ENCODE results near the gene GSN. TPM values are rescaled to one million over a fixed set of nuclear protein-coding genes. Genes with fewer than 3 reads are reported as not detected.
A peak's percentile ranks its signal among the peaks of the same experiment; 100 is the strongest.

GSN gene
- total and polyA plus RNA-seq, 5 donors from 2014 or later = 2.7 to 12.1 (median 5.2) TPM

DNA sequence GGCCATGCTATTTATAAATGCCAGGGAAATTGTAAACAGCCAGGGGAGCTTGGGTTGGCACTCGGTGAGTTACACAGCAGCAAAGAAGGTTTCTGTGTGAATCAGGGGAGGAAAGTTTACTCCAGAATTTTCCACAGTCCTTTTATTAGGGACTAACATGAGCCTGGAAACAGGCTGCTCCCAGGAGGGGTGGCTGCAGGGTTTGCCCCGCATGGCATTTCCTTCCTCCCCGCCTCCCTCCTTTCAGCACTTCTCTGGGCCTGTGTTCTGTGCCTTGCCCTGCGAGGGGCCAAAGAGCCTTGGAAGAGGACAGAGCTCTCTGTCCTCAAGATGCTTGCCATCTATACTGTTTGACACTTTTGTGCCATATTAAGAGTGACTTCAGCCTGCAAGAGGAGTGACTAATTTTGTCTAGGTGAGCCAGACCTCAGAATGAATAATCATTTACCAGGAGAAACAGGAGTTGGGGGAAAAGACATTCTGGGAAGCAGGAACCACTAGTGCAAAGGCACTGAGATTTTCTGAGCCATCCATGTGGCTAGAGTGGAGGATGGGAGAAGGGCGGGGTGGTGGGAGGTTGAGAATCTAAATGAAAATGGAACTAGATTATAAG, 1.8 kb downstream of the GSN start:
- peaks cover 0 to 16% (median 5%) of the 10 kb centered on the region in 4 donors for H3K4me1 Mint-ChIP-seq
- H3K27ac Mint-ChIP-seq = no peak overlapping the region
- Histone ChIP-seq H3K27ac (ENCODE audit: insufficient read depth, low read length, poor library complexity, severe bottlenecking) (no peak overlapping the region), H3K36me3 (ENCODE audit: control insufficient read depth, insufficient read depth, low read length) (no peaks in the 10 kb centered on the region), H3K4me1 (ENCODE audit: control insufficient read depth, insufficient read depth, low read length, poor library complexity, severe bottlenecking) (peaks cover 12% of the 10 kb centered on the region), H3K27me3 (ENCODE audit: control insufficient read depth, insufficient read depth, low read length) (peaks cover 2% of the 10 kb centered on the region), H3K9me3 (ENCODE audit: control insufficient read depth in 2 of 2, low read length in 2 of 2) (no peaks in the 10 kb centered on the region), H3K4me3 (ENCODE audit: low read depth, low read length) (no peak overlapping the region)
- ATAC-seq (ENCODE audit: low read depth in 2 of 2) = no peak
- peak overlapping the region in 3 of 4 donors; percentile 37 to 84 (median 82) for H3K4me3 Mint-ChIP-seq
- H3K36me3 Mint-ChIP-seq = peaks cover 6% of the 10 kb centered on the region
- no peak for DNase-seq
- peaks cover 14% of the 10 kb centered on the region for H3K27me3 Mint-ChIP-seq
- peaks cover 0 to 2% (median 0%) of the 10 kb centered on the region in 7 donors for H3K9me3 Mint-ChIP-seq

DNA sequence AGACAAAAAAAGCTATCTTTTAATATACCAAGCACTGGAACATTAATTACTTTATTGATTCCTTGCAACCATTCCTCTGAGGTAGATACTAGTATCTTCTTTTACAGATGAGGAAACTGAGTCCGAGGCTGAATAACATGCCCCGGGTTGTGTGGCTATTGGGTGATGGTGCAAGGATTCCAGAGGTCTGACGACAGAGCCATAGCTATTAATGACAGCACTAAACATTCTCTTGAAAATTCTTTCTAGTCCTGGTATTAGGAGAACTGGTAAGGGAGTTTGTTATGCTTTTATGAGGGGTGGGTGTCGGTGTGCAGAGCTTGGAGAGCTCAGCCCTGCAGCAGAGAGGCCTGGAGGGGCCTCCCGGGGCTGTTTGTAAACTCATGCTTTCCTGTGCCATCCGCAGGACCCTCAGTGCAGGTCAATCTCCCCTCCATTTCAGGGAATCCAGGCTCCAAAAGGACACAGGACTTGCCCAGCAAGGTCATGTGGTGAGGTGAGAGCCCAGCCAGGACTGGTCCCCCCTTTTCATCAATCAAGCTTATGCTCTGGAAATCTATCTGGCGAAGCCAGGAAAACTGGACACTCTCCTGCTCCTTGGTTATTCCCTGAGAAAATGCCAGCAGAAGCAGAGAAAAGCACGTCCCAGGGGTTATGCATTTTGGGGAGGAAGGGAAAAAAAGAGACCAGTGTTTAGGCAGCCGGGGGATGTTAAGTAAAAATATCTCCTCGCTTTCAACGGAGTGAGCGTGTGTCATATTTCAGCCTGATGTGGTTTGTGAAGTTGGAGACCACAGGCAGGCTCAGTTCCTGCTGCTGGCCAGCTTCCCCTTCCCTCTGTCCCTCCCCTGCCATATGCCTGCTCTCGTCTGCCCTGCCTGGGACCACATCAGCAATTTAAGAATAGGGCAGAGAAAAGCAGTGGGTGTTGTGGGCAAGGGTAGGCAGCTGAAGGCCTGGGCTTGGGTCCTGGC, 3.7 kb downstream of the GSN start:
- peaks cover 0 to 2% (median 0%) of the 10 kb centered on the region in 7 donors for H3K9me3 Mint-ChIP-seq
- Histone ChIP-seq H3K36me3 (ENCODE audit: control insufficient read depth, insufficient read depth, low read length) (no peaks in the 10 kb centered on the region), H3K27me3 (ENCODE audit: control insufficient read depth, insufficient read depth, low read length) (peaks cover 2% of the 10 kb centered on the region), H3K4me1 (ENCODE audit: control insufficient read depth, insufficient read depth, low read length, poor library complexity, severe bottlenecking) (peaks cover 12% of the 10 kb centered on the region), H3K9me3 (ENCODE audit: control insufficient read depth in 2 of 2, low read length in 2 of 2) (no peaks in the 10 kb centered on the region), H3K4me3 (ENCODE audit: low read depth, low read length) (no peak overlapping the region), H3K27ac (ENCODE audit: insufficient read depth, low read length, poor library complexity, severe bottlenecking) (no peak overlapping the region)
- peak overlapping the region in 1 of 3 donors; percentile 60 for H3K27ac Mint-ChIP-seq
- peaks cover 13% of the 10 kb centered on the region for H3K27me3 Mint-ChIP-seq
- peaks cover 0 to 16% (median 5%) of the 10 kb centered on the region in 4 donors for H3K4me1 Mint-ChIP-seq
- no peaks in the 10 kb centered on the region for H3K36me3 Mint-ChIP-seq
- DNase-seq = no peak
- H3K4me3 Mint-ChIP-seq = no peak overlapping the region
- ATAC-seq (ENCODE audit: low read depth in 2 of 2) = peak in 1 of 2 donors; percentile 35

DNA sequence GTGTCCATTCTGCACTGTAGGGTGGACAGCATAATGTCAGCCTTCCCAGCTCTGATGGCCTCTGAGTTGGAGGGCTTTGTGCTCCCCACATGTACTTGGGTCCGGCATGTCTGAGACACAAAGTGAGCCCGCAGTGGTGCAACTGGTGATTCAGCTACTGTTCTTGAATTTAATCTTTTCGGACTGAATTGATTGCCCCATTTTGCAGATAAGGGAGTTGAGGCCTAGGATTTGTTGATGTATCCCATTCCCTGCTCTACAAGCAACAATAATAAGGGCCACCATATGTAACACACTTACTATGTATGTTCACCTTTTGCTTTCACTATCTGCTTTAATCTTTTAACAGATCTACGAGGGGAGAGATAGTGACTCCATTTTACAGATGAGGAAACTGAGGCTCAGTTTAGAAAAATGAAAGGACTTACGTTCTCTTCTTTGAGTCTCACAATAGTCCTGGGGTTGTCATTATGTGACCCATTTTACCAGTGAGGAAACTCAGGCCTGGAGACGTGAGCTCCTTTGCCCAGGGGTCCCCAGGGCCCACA, 4.5 kb downstream of the GSN start:
- H3K36me3 Mint-ChIP-seq = no peaks in the 10 kb centered on the region
- H3K4me1 Mint-ChIP-seq = peaks cover 0 to 16% (median 5%) of the 10 kb centered on the region in 4 donors
- Histone ChIP-seq H3K36me3 (ENCODE audit: control insufficient read depth, insufficient read depth, low read length) (no peaks in the 10 kb centered on the region), H3K27ac (ENCODE audit: insufficient read depth, low read length, poor library complexity, severe bottlenecking) (no peak overlapping the region), H3K4me1 (ENCODE audit: control insufficient read depth, insufficient read depth, low read length, poor library complexity, severe bottlenecking) (peaks cover 11% of the 10 kb centered on the region), H3K4me3 (ENCODE audit: low read depth, low read length) (no peak overlapping the region), H3K9me3 (ENCODE audit: control insufficient read depth in 2 of 2, low read length in 2 of 2) (no peaks in the 10 kb centered on the region), H3K27me3 (ENCODE audit: control insufficient read depth, insufficient read depth, low read length) (peaks cover 2% of the 10 kb centered on the region)
- DNase-seq = no peak
- ATAC-seq (ENCODE audit: low read depth in 2 of 2) = no peak
- H3K27ac Mint-ChIP-seq = no peak overlapping the region
- H3K27me3 Mint-ChIP-seq = peaks cover 8% of the 10 kb centered on the region
- H3K4me3 Mint-ChIP-seq = no peak overlapping the region
- peaks cover 0 to 2% (median 0%) of the 10 kb centered on the region in 7 donors for H3K9me3 Mint-ChIP-seq

DNA sequence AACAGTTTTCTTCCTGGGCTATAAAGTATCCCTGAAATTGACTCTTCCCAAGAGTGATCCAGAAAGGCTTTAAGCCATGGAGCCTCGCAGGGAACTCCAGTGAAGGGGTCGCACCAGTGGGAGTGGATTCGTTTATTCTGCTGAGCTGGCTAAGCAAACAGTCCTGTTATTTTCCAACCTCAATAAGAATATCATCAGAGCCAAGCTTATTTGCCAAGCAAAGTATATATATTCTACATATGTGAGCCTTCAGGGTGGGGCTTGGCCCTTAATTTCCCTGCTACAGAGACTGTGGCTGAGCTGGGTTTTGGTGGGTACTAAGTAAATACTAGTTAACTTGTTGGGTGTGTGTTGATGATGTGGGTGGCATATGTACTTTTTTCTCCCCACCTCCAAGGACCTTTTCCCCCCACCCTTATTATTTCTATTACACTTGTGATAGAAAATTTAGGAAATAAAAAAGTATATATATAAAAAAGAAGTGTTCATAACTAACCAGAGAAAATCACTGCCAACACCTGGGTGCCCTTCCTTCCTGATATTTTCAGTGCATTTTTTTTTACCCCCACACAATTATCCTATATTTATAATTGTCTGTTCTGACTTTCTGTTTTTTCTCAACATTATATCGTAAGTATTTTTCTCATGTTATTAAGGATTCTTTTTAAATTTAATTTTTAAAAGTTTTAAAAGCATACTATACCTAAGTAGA, 5.3 kb downstream of the GSN start:
- Mint-ChIP-seq H3K9me3 (peaks cover 0 to 2% (median 0%) of the 10 kb centered on the region in 7 donors), H3K4me1 (peaks cover 0 to 12% (median 5%) of the 10 kb centered on the region in 4 donors), H3K27ac (peak overlapping the region in 1 of 3 donors; percentile 55), H3K4me3 (peak overlapping the region in 1 of 4 donors; percentile 44), H3K27me3 (peaks cover 8% of the 10 kb centered on the region), H3K36me3 (no peaks in the 10 kb centered on the region)
- H3K27ac ChIP-seq (ENCODE audit: insufficient read depth, low read length, poor library complexity, severe bottlenecking) = no peak overlapping the region
- H3K4me3 ChIP-seq (ENCODE audit: low read depth, low read length) = no peak overlapping the region
- H3K9me3 ChIP-seq (ENCODE audit: control insufficient read depth in 2 of 2, low read length in 2 of 2) = no peaks in the 10 kb centered on the region
- H3K36me3 ChIP-seq (ENCODE audit: control insufficient read depth, insufficient read depth, low read length) = no peaks in the 10 kb centered on the region
- no peak for DNase-seq
- H3K4me1 ChIP-seq (ENCODE audit: control insufficient read depth, insufficient read depth, low read length, poor library complexity, severe bottlenecking) = peaks cover 6% of the 10 kb centered on the region
- ATAC-seq (ENCODE audit: low read depth in 2 of 2) = no peak
- no peaks in the 10 kb centered on the region for H3K27me3 ChIP-seq (ENCODE audit: control insufficient read depth, insufficient read depth, low read length)

DNA sequence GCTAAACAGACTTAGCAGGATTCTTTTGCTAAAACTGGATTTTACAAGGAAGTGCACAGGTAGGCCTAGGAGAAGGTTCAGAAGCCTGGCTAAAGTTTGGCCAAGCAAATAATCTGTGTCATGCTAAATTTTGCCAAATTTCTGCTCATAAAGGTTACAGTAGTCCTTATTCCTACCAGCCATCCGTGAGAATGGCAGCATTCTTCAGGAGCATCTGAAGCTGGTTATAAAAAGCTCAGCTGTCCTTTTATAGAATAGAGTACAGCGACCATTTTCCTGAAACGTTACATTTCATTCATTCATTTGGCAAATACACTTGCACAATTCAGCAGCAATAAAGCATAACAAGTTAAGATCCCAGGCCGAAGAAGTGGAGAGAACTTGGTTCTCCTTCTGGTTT, 6.9 kb downstream of the GSN start:
- no peak for DNase-seq

DNA sequence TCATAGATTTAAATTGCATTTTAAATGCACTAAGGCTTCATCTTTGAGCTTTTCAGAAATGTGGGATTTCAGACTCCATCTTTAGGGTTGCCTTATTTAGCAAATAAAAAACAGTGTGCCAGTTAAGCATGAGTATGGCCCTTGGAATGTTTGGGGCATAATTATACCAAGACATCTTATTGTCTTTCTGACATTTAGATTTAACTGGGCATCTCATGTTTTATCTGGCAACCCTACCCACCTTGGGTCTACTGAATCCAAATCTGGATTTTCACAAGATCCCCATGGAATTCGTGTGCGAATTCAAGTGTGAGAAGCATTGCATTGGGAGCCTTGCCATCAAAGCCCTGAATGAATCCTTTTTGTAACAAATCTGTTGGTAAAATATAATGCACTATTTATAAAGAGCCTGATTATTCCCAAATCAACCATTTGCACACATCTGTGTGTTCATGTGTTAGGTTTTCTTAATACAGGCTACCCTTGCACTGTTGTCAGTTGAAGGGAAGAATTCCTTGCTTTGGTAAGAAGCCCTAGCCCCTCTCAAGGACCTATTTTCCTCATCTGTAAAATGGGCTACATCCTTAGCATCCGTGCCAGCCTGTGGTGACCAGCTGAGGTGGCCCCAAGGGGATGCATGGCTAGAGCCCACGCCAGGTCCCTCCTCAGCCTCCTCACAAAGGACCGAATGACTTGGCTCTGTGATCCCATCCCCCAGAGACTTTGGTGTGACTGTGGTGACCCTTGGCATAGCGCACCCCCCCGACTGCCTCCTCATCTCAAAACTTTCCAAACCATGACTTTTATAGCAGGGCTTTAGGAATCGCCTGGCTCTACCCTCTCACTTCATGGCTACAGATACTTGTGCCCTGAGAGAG, 8.1 kb downstream of the GSN start:
- no peak overlapping the region for H3K4me3 ChIP-seq (ENCODE audit: low read depth, low read length)
- Mint-ChIP-seq H3K27ac (no peak overlapping the region), H3K36me3 (no peaks in the 10 kb centered on the region), H3K27me3 (no peaks in the 10 kb centered on the region), H3K9me3 (no peaks in the 10 kb centered on the region), H3K4me3 (no peak overlapping the region), H3K4me1 (peaks cover 0 to 3% (median 1%) of the 10 kb centered on the region in 4 donors)
- H3K27ac ChIP-seq (ENCODE audit: insufficient read depth, low read length, poor library complexity, severe bottlenecking) = no peak overlapping the region
- H3K27me3 ChIP-seq (ENCODE audit: control insufficient read depth, insufficient read depth, low read length) = no peaks in the 10 kb centered on the region
- ATAC-seq (ENCODE audit: low read depth in 2 of 2) = no peak
- no peak for DNase-seq
- no peaks in the 10 kb centered on the region for H3K4me1 ChIP-seq (ENCODE audit: control insufficient read depth, insufficient read depth, low read length, poor library complexity, severe bottlenecking)
- H3K9me3 ChIP-seq (ENCODE audit: control insufficient read depth in 2 of 2, low read length in 2 of 2) = no peaks in the 10 kb centered on the region
- no peaks in the 10 kb centered on the region for H3K36me3 ChIP-seq (ENCODE audit: control insufficient read depth, insufficient read depth, low read length)

More for the DNA sequence above, 6.9 kb downstream of the GSN start:
- H3K9me3 Mint-ChIP-seq = peaks cover 0 to 1% (median 0%) of the 10 kb centered on the region in 7 donors
- no peaks in the 10 kb centered on the region for H3K36me3 Mint-ChIP-seq
- no peak overlapping the region for H3K4me3 Mint-ChIP-seq
- H3K4me1 ChIP-seq (ENCODE audit: control insufficient read depth, insufficient read depth, low read length, poor library complexity, severe bottlenecking) = no peaks in the 10 kb centered on the region
- peaks cover 0 to 4% (median 1%) of the 10 kb centered on the region in 4 donors for H3K4me1 Mint-ChIP-seq
- H3K27me3 Mint-ChIP-seq = peaks cover 5% of the 10 kb centered on the region
- H3K9me3 ChIP-seq (ENCODE audit: control insufficient read depth in 2 of 2, low read length in 2 of 2) = no peaks in the 10 kb centered on the region
- no peak overlapping the region for H3K27ac Mint-ChIP-seq
- no peak for ATAC-seq (ENCODE audit: low read depth in 2 of 2)
- H3K36me3 ChIP-seq (ENCODE audit: control insufficient read depth, insufficient read depth, low read length) = no peaks in the 10 kb centered on the region
- H3K4me3 ChIP-seq (ENCODE audit: low read depth, low read length) = no peak overlapping the region
- H3K27ac ChIP-seq (ENCODE audit: insufficient read depth, low read length, poor library complexity, severe bottlenecking) = no peak overlapping the region
- H3K27me3 ChIP-seq (ENCODE audit: control insufficient read depth, insufficient read depth, low read length) = no peaks in the 10 kb centered on the region
